Tibial nerve (tissue), 4 donors: ENCODE data around the gene CDHR4.

Experiments used
- CTCF ChIP-seq, 5 experiments: fragments of 200-600 bp in 3 of 5; fragments of 450-650 bp in 2 of 5; sonication (generic) in 3 of 5; IDR thresholded peaks; one replicate each; pipeline ENCODE4 v1.5.1; 2016 to 2019; ENCODE audit warnings: antibody characterized with exemption in 5 of 5, mild to moderate bottlenecking in 3 of 5, moderate library complexity in 2 of 5
- EP300 ChIP-seq, 2 donors: sonication (generic); formaldehyde crosslinking; IDR thresholded peaks; one replicate each; pipeline ENCODE4 v1.6.1; 2017; ENCODE audit warnings: antibody characterized with exemption in 2 of 2, mild to moderate bottlenecking in 1 of 2
- POLR2A ChIP-seq, 2 donors: fragments of 450-650 bp; IDR thresholded peaks; one replicate each; pipeline ENCODE4 v1.6.1; 2017; ENCODE audit warnings: antibody characterized with exemption in 2 of 2, mild to moderate bottlenecking in 2 of 2, moderate library complexity in 2 of 2

GRCh38 chr3:49785565-49786356 lies 13.9 kb downstream of the CDHR4 start:
- no peak for TF ChIP-seq CTCF (IDR thresholded peaks at IDR 0.05)
- no peak for TF ChIP-seq POLR2A (IDR thresholded peaks at IDR 0.05)
- no peak for TF ChIP-seq EP300 (IDR thresholded peaks at IDR 0.05)
